Sigmoid colon (tissue), 4 donors: ENCODE measurements around the gene ZG16.

Experiments
- CTCF ChIP-seq, 4 experiments: fragments of 450-650 bp in 3 of 4; fragments of 200-600 bp in 1 of 4; IDR thresholded peaks; one replicate each; pipeline ENCODE4 v1.5.1; 2016 to 2019; ENCODE audit warnings: antibody characterized with exemption in 4 of 4, mild to moderate bottlenecking in 3 of 4, moderate library complexity in 2 of 4
- POLR2A ChIP-seq, 2 donors: fragments of 450-650 bp; IDR thresholded peaks; one replicate each; pipeline ENCODE4 v1.6.1; 2016; ENCODE audit warnings: antibody characterized with exemption in 2 of 2, mild to moderate bottlenecking in 2 of 2, moderate library complexity in 2 of 2
- POLR2AphosphoS5 ChIP-seq, 4 donors: sonication (generic); formaldehyde crosslinking; IDR thresholded peaks; one replicate each; pipeline ENCODE4 v1.6.1; 2017; ENCODE audit warnings: antibody characterized with exemption in 4 of 4

DNA sequence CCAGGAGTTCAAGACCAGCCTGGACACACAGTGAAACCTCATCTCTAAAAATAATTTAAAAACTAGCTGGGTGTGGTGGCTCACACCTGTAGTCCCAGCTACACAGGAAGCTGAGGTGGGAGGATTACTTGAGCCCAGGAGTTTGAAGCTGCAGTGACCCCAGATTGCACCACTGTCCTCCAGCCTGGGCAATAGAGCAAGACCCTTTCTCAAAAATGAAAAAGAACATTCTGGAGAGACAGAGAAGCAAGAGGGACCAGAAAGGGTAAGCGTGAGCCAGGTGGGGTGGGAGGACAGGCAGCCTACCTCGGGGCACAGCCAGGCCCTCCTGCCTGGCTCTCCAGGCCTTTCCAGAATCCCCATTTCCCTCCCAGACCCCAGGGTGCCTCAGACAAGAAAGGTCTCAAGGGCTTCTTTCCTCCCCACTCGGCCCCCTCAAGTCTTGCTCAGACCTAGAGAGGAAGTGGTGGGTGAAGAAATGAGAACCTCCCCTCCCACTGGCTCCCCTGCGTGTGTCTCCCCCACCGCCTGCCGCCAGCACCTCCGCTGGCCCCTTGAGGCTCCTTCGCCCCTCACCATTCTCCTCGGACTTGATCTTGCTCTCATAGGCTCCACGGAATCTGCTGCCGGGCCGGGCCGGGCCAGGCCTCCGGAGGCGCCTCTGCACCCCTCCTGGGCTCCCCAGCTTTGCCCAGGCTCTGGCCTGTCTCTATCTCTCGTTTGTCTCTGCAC is 32.8 kb upstream of the ZG16 start:
- TF ChIP-seq CTCF (IDR thresholded peaks at IDR 0.05), result no peak
- no peak for TF ChIP-seq POLR2AphosphoS5 (IDR thresholded peaks at IDR 0.05)
- TF ChIP-seq POLR2A (IDR thresholded peaks at IDR 0.05), result no peak
